Cortex of kidney (tissue), 1 donor: ENCODE measurements around the gene PLCXD3.
"Not testable (repeated sequence)": the region's sequence is repeated elsewhere in the genome, so short reads cannot be mapped to it uniquely, and the experiment has no call there.

Experiments
- DNase-seq: peaks from one replicate; lab custom pipeline; 2025; lab: John Stamatoyannopoulos, UW

Gene PLCXD3

GRCh38 chr5:41510176-41510831 is at the start of gene PLCXD3:
Gene PLCXD3, minus strand, starts transcription at chr5:41510601. Its CDS starts 75 bp downstream, at chr5:41510526.
- no peak for DNase-seq

- DNase-seq: no peak
Measured at GRCh38 chr5:41559184-41559583, 48.8 kb upstream of the PLCXD3 start.

GRCh38 chr5:41558295-41558694 is 47.9 kb upstream of the PLCXD3 start:
- DNase-seq: no peak

GRCh38 chr5:41547991-41548390 is 37.6 kb upstream of the PLCXD3 start:
- DNase-seq: no peak

GRCh38 chr5:41542183-41542582 is 31.8 kb upstream of the PLCXD3 start:
- no peak for DNase-seq

GRCh38 chr5:41539454-41539853 is 29.1 kb upstream of the PLCXD3 start:
- no peak for DNase-seq

GRCh38 chr5:41537581-41537980 is 27.2 kb upstream of the PLCXD3 start:
- DNase-seq: no peak

GRCh38 chr5:41532485-41532884 is 22.1 kb upstream of the PLCXD3 start:
- no peak for DNase-seq

- no peak for DNase-seq
Measured at GRCh38 chr5:41527201-41527779, 16.9 kb upstream of the PLCXD3 start.

- DNase-seq: no peak
Measured at GRCh38 chr5:41526699-41527098, 16.3 kb upstream of the PLCXD3 start.

- DNase-seq: no peak
Measured at GRCh38 chr5:41524174-41524573, 13.8 kb upstream of the PLCXD3 start.

- DNase-seq: no peak
Measured at GRCh38 chr5:41522193-41522786, 11.9 kb upstream of the PLCXD3 start.

GRCh38 chr5:41519801-41520200 is 9.4 kb upstream of the PLCXD3 start:
- no peak for DNase-seq

GRCh38 chr5:41517909-41518308 is 7.5 kb upstream of the PLCXD3 start:
- no peak for DNase-seq

GRCh38 chr5:41511241-41511640 is 840 bp upstream of the PLCXD3 start:
- DNase-seq: no peak

GRCh38 chr5:41509399-41510175 is 814 bp downstream of the PLCXD3 start:
- no peak for DNase-seq

GRCh38 chr5:41508696-41509398 is 1.6 kb downstream of the PLCXD3 start:
- no peak for DNase-seq

GRCh38 chr5:41508186-41508585 is 2.2 kb downstream of the PLCXD3 start:
- DNase-seq: no peak

- no peak for DNase-seq
Measured at GRCh38 chr5:41507501-41507900, 2.9 kb downstream of the PLCXD3 start.

GRCh38 chr5:41503860-41504259 is 6.5 kb downstream of the PLCXD3 start:
- DNase-seq: no peak

- no peak for DNase-seq
Measured at GRCh38 chr5:41503310-41503709, 7.1 kb downstream of the PLCXD3 start.

GRCh38 chr5:41493490-41494126 is 16.8 kb downstream of the PLCXD3 start:
- DNase-seq: not testable (repeated sequence)
